Transverse colon (tissue), 3 donors: Measurements from ENCODE around the gene DNAI7.

Source experiments
- POLR2A ChIP-seq: fragments of 450-650 bp; IDR thresholded peaks from one replicate; pipeline ENCODE4 v1.6.1; 2016; ENCODE audit warnings: antibody characterized with exemption, mild to moderate bottlenecking, moderate library complexity
- TF ChIP-seq, protein P1 (sequence below), 5 experiments: fragments of 200-600 bp in 3 of 5; fragments of 450-650 bp in 2 of 5; sonication (generic) in 3 of 5; IDR thresholded peaks; 1 replicate in 2 of 5; 2 replicates in 3 of 5; pipeline ENCODE4 v1.5.1; 2016 to 2017; ENCODE audit warnings: antibody characterized with exemption in 5 of 5, inconsistent platforms in 3 of 5, mild to moderate bottlenecking in 2 of 5, moderate library complexity in 1 of 5

DNA sequence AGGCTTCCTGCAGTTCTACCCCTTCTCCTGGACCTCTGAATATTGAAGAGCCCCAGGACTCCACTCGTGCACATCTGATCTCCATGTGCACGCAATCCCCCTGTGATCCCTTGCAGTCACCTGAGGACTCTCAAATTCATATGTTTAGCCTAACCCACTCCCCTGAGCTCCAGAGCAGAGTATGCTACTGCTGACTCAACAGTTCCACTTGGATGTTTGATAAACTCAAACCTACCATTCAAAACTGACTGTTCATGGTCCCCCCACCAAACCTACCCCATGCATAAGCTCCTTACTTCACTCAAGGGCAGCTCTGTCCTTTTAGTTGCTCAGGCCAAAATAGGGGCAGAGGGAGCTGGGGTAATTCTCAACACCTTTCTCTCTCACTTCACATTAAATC lies 96.0 kb downstream of the DNAI7 start:
- no peak for TF ChIP-seq POLR2A
- TF ChIP-seq, protein P1, sequence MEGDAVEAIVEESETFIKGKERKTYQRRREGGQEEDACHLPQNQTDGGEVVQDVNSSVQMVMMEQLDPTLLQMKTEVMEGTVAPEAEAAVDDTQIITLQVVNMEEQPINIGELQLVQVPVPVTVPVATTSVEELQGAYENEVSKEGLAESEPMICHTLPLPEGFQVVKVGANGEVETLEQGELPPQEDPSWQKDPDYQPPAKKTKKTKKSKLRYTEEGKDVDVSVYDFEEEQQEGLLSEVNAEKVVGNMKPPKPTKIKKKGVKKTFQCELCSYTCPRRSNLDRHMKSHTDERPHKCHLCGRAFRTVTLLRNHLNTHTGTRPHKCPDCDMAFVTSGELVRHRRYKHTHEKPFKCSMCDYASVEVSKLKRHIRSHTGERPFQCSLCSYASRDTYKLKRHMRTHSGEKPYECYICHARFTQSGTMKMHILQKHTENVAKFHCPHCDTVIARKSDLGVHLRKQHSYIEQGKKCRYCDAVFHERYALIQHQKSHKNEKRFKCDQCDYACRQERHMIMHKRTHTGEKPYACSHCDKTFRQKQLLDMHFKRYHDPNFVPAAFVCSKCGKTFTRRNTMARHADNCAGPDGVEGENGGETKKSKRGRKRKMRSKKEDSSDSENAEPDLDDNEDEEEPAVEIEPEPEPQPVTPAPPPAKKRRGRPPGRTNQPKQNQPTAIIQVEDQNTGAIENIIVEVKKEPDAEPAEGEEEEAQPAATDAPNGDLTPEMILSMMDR (IDR thresholded peaks at IDR 0.05), result no peak
